ENCODE data around the gene ABHD3.

GRCh38 chr18:21605213-21605612 is 99.4 kb downstream of the ABHD3 start:
- TF ChIP-seq, protein P1, sequence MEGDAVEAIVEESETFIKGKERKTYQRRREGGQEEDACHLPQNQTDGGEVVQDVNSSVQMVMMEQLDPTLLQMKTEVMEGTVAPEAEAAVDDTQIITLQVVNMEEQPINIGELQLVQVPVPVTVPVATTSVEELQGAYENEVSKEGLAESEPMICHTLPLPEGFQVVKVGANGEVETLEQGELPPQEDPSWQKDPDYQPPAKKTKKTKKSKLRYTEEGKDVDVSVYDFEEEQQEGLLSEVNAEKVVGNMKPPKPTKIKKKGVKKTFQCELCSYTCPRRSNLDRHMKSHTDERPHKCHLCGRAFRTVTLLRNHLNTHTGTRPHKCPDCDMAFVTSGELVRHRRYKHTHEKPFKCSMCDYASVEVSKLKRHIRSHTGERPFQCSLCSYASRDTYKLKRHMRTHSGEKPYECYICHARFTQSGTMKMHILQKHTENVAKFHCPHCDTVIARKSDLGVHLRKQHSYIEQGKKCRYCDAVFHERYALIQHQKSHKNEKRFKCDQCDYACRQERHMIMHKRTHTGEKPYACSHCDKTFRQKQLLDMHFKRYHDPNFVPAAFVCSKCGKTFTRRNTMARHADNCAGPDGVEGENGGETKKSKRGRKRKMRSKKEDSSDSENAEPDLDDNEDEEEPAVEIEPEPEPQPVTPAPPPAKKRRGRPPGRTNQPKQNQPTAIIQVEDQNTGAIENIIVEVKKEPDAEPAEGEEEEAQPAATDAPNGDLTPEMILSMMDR (IDR thresholded peaks at IDR 0.05) = no peak
- TF ChIP-seq POLR2A (IDR thresholded peaks at IDR 0.05) (no peak), POLR2AphosphoS5 (IDR thresholded peaks at IDR 0.05) (no peak), EP300 (IDR thresholded peaks at IDR 0.05; ENCODE audit: low read depth) (no peak)
